HUES48 (cell line): ENCODE results near the gene SOX18.
"Not testable (repeated sequence)": the region's sequence is repeated elsewhere in the genome, so short reads cannot be mapped to it uniquely, and the experiment has no call there.

Experiments
- H3K27ac ChIP-seq: one replicate; pipeline ENCODE4 v1.7.0; 2013; ENCODE audit warnings: low read depth, low read length, inconsistent platforms
- H3K27me3 ChIP-seq: 2 replicates; pipeline ENCODE4 v1.6.1; 2013; ENCODE audit warnings: mild to moderate bottlenecking, low read length; ENCODE audit not compliant: control insufficient read depth, insufficient read depth
- H3K36me3 ChIP-seq: 2 replicates; pipeline ENCODE4 v1.6.1; 2013; ENCODE audit warnings: low read length; ENCODE audit not compliant: control insufficient read depth, insufficient read depth
- H3K4me1 ChIP-seq: 2 replicates; pipeline ENCODE4 v1.6.1; 2013; ENCODE audit warnings: mild to moderate bottlenecking, low read length; ENCODE audit not compliant: control insufficient read depth, insufficient read depth
- H3K4me3 ChIP-seq: 2 replicates; pipeline ENCODE4 v1.5.1; 2013; ENCODE audit warnings: mild to moderate bottlenecking, low read depth, low read length
- H3K9ac ChIP-seq: 2 replicates; pipeline ENCODE4 v1.6.1; 2013; ENCODE audit warnings: mild to moderate bottlenecking, low read depth, low read length, moderate library complexity
- H3K9me3 ChIP-seq: 2 replicates; pipeline ENCODE4 v1.6.1; 2013; ENCODE audit warnings: low read length; ENCODE audit not compliant: control insufficient read depth, insufficient read depth

SOX18 gene

GRCh38 chr20:64024141-64024990 lies 25.1 kb downstream of the SOX18 start:
- H3K4me1 ChIP-seq = no peaks in the 10 kb centered on the region
- no peak overlapping the region for H3K9ac ChIP-seq
- no peak overlapping the region for H3K27ac ChIP-seq
- H3K4me3 ChIP-seq = no peak overlapping the region
- no peaks in the 10 kb centered on the region for H3K9me3 ChIP-seq
- H3K36me3 ChIP-seq = peaks cover 89% of the 10 kb centered on the region
- H3K27me3 ChIP-seq = no peaks in the 10 kb centered on the region

- peaks cover 88% of the 10 kb centered on the region for H3K36me3 ChIP-seq
- H3K9ac ChIP-seq = no peak overlapping the region
Observed at GRCh38 chr20:64023361-64024140, 25.9 kb downstream of the SOX18 start.

GRCh38 chr20:64022671-64023360 lies 26.6 kb downstream of the SOX18 start:
- Histone ChIP-seq H3K27me3 (no peaks in the 10 kb centered on the region), H3K4me1 (no peaks in the 10 kb centered on the region), H3K36me3 (peaks cover 87% of the 10 kb centered on the region)

More at GRCh38 chr20:64023361-64024140, 25.9 kb downstream of the SOX18 start:
- H3K27me3 ChIP-seq = no peaks in the 10 kb centered on the region
- H3K4me3 ChIP-seq = no peak overlapping the region
- H3K4me1 ChIP-seq = no peaks in the 10 kb centered on the region
- H3K9me3 ChIP-seq = no peaks in the 10 kb centered on the region
- no peak overlapping the region for H3K27ac ChIP-seq

GRCh38 chr20:64021124-64021975 lies 28.1 kb downstream of the SOX18 start:
- no peak overlapping the region for H3K27ac ChIP-seq
- H3K36me3 ChIP-seq = peaks cover 82% of the 10 kb centered on the region
- H3K9me3 ChIP-seq = no peaks in the 10 kb centered on the region
- no peak overlapping the region for H3K4me3 ChIP-seq
- H3K9ac ChIP-seq = no peak overlapping the region
- H3K4me1 ChIP-seq = no peaks in the 10 kb centered on the region
- no peaks in the 10 kb centered on the region for H3K27me3 ChIP-seq

More at GRCh38 chr20:64022671-64023360, 26.6 kb downstream of the SOX18 start:
- Histone ChIP-seq H3K9ac (no peak overlapping the region), H3K4me3 (no peak overlapping the region), H3K27ac (no peak overlapping the region), H3K9me3 (no peaks in the 10 kb centered on the region)

GRCh38 chr20:64015635-64016034 lies 33.8 kb downstream of the SOX18 start:
- no peak overlapping the region for H3K4me3 ChIP-seq
- no peaks in the 10 kb centered on the region for H3K4me1 ChIP-seq
- peaks cover 71% of the 10 kb centered on the region for H3K36me3 ChIP-seq
- no peaks in the 10 kb centered on the region for H3K9me3 ChIP-seq
- H3K9ac ChIP-seq = no peak overlapping the region
- H3K27me3 ChIP-seq = no peaks in the 10 kb centered on the region
- no peak overlapping the region for H3K27ac ChIP-seq

GRCh38 chr20:64012385-64013154 lies 36.9 kb downstream of the SOX18 start:
- H3K4me1 ChIP-seq = not testable (repeated sequence)
- H3K36me3 ChIP-seq = peaks cover 74% of the 10 kb centered on the region

GRCh38 chr20:64011366-64011779 lies 38.1 kb downstream of the SOX18 start:
- Histone ChIP-seq H3K27me3 (no peaks in the 10 kb centered on the region), H3K4me3 (no peak overlapping the region), H3K36me3 (peaks cover 74% of the 10 kb centered on the region), H3K27ac (no peak overlapping the region), H3K9ac (no peak overlapping the region), H3K9me3 (peaks cover 2% of the 10 kb centered on the region; the same call in 1 of the 2 replicates), H3K4me1 (no peaks in the 10 kb centered on the region)

More at GRCh38 chr20:64012385-64013154, 36.9 kb downstream of the SOX18 start:
- not testable (repeated sequence) for H3K9ac ChIP-seq, H3K27me3 ChIP-seq, H3K27ac ChIP-seq, H3K9me3 ChIP-seq, H3K4me3 ChIP-seq

GRCh38 chr20:64010711-64011237 lies 38.7 kb downstream of the SOX18 start:
- no peak overlapping the region for H3K9ac ChIP-seq
- peaks cover 2% of the 10 kb centered on the region; the same call in 1 of the 2 replicates for H3K9me3 ChIP-seq
- no peak overlapping the region for H3K27ac ChIP-seq
- H3K4me3 ChIP-seq = no peak overlapping the region
- H3K4me1 ChIP-seq = no peaks in the 10 kb centered on the region
- H3K36me3 ChIP-seq = peaks cover 72% of the 10 kb centered on the region
- no peaks in the 10 kb centered on the region for H3K27me3 ChIP-seq

GRCh38 chr20:64009811-64010387 lies 39.5 kb downstream of the SOX18 start:
- Histone ChIP-seq H3K27ac (no peak overlapping the region), H3K9me3 (peaks cover 2% of the 10 kb centered on the region; the same call in 1 of the 2 replicates), H3K36me3 (peaks cover 72% of the 10 kb centered on the region), H3K4me3 (no peak overlapping the region), H3K4me1 (no peaks in the 10 kb centered on the region), H3K27me3 (no peaks in the 10 kb centered on the region), H3K9ac (no peak overlapping the region)
